Stomach (tissue), 19 donors: ENCODE data around the gene PYHIN1. TPM values are rescaled to one million over a fixed set of nuclear protein-coding genes. Genes with fewer than 3 reads are reported as not detected.
A peak's percentile ranks its signal among the peaks of the same experiment; 100 is the strongest.

ENCODE experiments used
- DNase-seq, 2 donors: peaks; one replicate each; pipeline versions ENCODE4 v3.0.0 to v3.0.0-alpha.2; 2013 to 2019
- H3K27ac ChIP-seq, 5 donors: fragments of 200-600 bp in 4 of 5; sonication (generic) in 4 of 5; one replicate each; pipeline ENCODE4 v1.5.1; 2013 to 2019; ENCODE audit warnings: mild to moderate bottlenecking in 1 of 5, moderate library complexity in 1 of 5
- H3K27me3 ChIP-seq, 3 donors: fragments of 200-600 bp; sonication (generic); one replicate each; pipeline ENCODE4 v1.5.1; 2017 to 2019; ENCODE audit warnings: mixed run types in 1 of 3
- H3K36me3 ChIP-seq, 4 donors: fragments of 200-600 bp; sonication (generic); 1 replicate in 3 of 4; 2 replicates in 1 of 4; pipeline ENCODE4 v1.5.1; 2016 to 2019
- H3K4me1 ChIP-seq, 4 donors: fragments of 200-600 bp; sonication (generic); one replicate each; pipeline ENCODE4 v1.5.1; 2016 to 2019
- H3K4me3 ChIP-seq, 4 donors: fragments of 200-600 bp; sonication (generic) in 3 of 4; one replicate each; pipeline ENCODE4 v1.5.1; 2016 to 2019; ENCODE audit warnings: mild to moderate bottlenecking in 1 of 4
- H3K9me3 ChIP-seq, 4 donors: fragments of 200-600 bp; sonication (generic); one replicate each; pipeline ENCODE4 v1.5.1; 2016 to 2019
- CTCF ChIP-seq, 7 experiments: fragments of 450-650 bp in 4 of 7; fragments of 200-600 bp in 3 of 7; sonication (generic) in 3 of 7; IDR thresholded peaks; one replicate each; pipeline ENCODE4 v1.5.1; 2016 to 2019; ENCODE audit warnings: antibody characterized with exemption in 7 of 7, control low read depth in 2 of 7, mild to moderate bottlenecking in 1 of 7
- EP300 ChIP-seq: sonication (generic); formaldehyde crosslinking; IDR thresholded peaks from one replicate; pipeline ENCODE4 v1.6.1; 2017; ENCODE audit warnings: antibody characterized with exemption
- POLR2A ChIP-seq, 4 donors: fragments of 450-650 bp; IDR thresholded peaks; one replicate each; pipeline ENCODE4 v1.6.1; 2016; ENCODE audit warnings: antibody characterized with exemption in 4 of 4, control low read depth in 2 of 4, mild to moderate bottlenecking in 1 of 4, moderate library complexity in 1 of 4
- POLR2AphosphoS5 ChIP-seq, 3 donors: sonication (generic); formaldehyde crosslinking; IDR thresholded peaks; one replicate each; pipeline ENCODE4 v1.6.1; 2016; ENCODE audit warnings: antibody characterized with exemption in 3 of 3
- WGBS, 5 donors: extraction: QIAGEN DNeasy Blood & Tissue Kit in 3 of 5; methylation state at CpG; one replicate each; pipeline versions ENCODE4 v1.1.5 to v1.1.7; 2013 to 2018; 5-methylcytosine and 5-hydroxymethylcytosine counted together
- intact Hi-C: fragments of 100-400 bp; cut with DNase I; formaldehyde crosslinking; loops from one replicate; pipeline ENCODE4 v1.15.1; 2023; ENCODE audit warnings: low total_unique reads
- long read RNA-seq, 10 donors: transcript quantifications; one replicate each; lab custom pipeline, GENCODE V29; 2026
- polyA plus RNA-seq, 3 donors: library from polyadenylated mRNA; stranded (reverse); fragments of 200-250 nt; gene quantifications; one replicate each; pipeline ENCODE4 v1.2.3, GENCODE V29; 2013
- total RNA-seq, 5 donors: library from RNA; depleted of rRNA; stranded (reverse); fragments of >200 nt; gene quantifications; one replicate each; pipeline versions ENCODE4 v1.1.0 to v1.2.3, GENCODE V29; 2014 to 2016
- donor health status: healthy with polysubstance abuse.
- donor health status: Bipolar disorder and iron deficiency.
- donor health status: healthy.

PYHIN1 gene
- total RNA-seq (10 to 100 TPM in 1 of 5 donors, 1 to 10 TPM in 3, not detected in 1; 2.3 to 79.9 (median 3.4) TPM), polyA plus RNA-seq (under 1 TPM; 0.25 to 0.61 (median 0.25) TPM)
- long read RNA-seq, donor 1, result 0 reads
- long read RNA-seq, donor 2, result 0 reads
- long read RNA-seq, donor 3, result 0 reads
- long read RNA-seq, donor 4, result 0 reads
- long read RNA-seq, donor 5, result 0 reads
- long read RNA-seq, donor 6, result 0 reads
- long read RNA-seq, donor 7, result 0 reads
- long read RNA-seq, donor 8, result 0 reads
- long read RNA-seq, donor 9, result 0 reads
- long read RNA-seq, donor 10, result 0 reads

GRCh38 chr1:158931055-158931737, at the start of gene PYHIN1:
PYHIN1 (plus strand) TSS chr1:158931552; CDS start chr1:158936911, 5,359 bp downstream.
- H3K27ac ChIP-seq, result peak within 1 kb of the TSS in 2 of 5 donors; percentile 3 to 17
- intact Hi-C loops, result no loop called here
- DNase-seq, result peak in 1 of 2 donors; percentile 27
- H3K9me3 ChIP-seq, result peaks cover 0 to 20% (median 9%) of the 10 kb centered on the region in 4 donors
- H3K27me3 ChIP-seq, result no peaks in the 10 kb centered on the region
- peak within 1 kb of the TSS in 2 of 4 donors; percentile 17 to 22 for H3K4me3 ChIP-seq
- H3K36me3 ChIP-seq, result no peaks in the 10 kb centered on the region
- TF ChIP-seq EP300 (no peak), POLR2A (IDR thresholded peaks at IDR 0.05) (no peak), POLR2AphosphoS5 (IDR thresholded peaks at IDR 0.05) (no peak), CTCF (IDR thresholded peaks at IDR 0.05) (no peak)
- H3K4me1 ChIP-seq, result no peaks in the 10 kb centered on the region
- 59 to 69% (median 65%) methylated on average over 3 of the region's 3 CpGs for WGBS, 5 donors

GRCh38 chr1:158893654-158894053, 37.7 kb upstream of the PYHIN1 start:
- no peaks in the 10 kb centered on the region for H3K36me3 ChIP-seq
- TF ChIP-seq EP300 (no peak), POLR2AphosphoS5 (IDR thresholded peaks at IDR 0.05) (no peak), POLR2A (IDR thresholded peaks at IDR 0.05) (no peak), CTCF (IDR thresholded peaks at IDR 0.05) (no peak)
- peaks cover 0 to 4% (median 0%) of the 10 kb centered on the region in 4 donors for H3K9me3 ChIP-seq
- no peaks in the 10 kb centered on the region for H3K4me1 ChIP-seq
- intact Hi-C loops, result no loop called here
- no peaks in the 10 kb centered on the region for H3K27me3 ChIP-seq
- H3K27ac ChIP-seq, result no peak overlapping the region
- no peak overlapping the region for H3K4me3 ChIP-seq
- DNase-seq, result no peak

GRCh38 chr1:158898722-158899121, 32.6 kb upstream of the PYHIN1 start:
- 74 to 91% (median 84%) methylated on average over 2 of the region's 2 CpGs; no CpG with 5 or more reads in 2 of the 5 donors for WGBS, 5 donors
- Histone ChIP-seq H3K4me3 (no peak overlapping the region), H3K9me3 (no peaks in the 10 kb centered on the region), H3K4me1 (no peaks in the 10 kb centered on the region), H3K36me3 (no peaks in the 10 kb centered on the region), H3K27me3 (no peaks in the 10 kb centered on the region), H3K27ac (no peak overlapping the region)
- no peak for DNase-seq
- intact Hi-C loops, result no loop called here
- TF ChIP-seq EP300, result no peak
- no peak for TF ChIP-seq POLR2A (IDR thresholded peaks at IDR 0.05)
- no peak for TF ChIP-seq CTCF (IDR thresholded peaks at IDR 0.05)
- TF ChIP-seq POLR2AphosphoS5 (IDR thresholded peaks at IDR 0.05), result no peak

GRCh38 chr1:158901623-158902022, 29.7 kb upstream of the PYHIN1 start:
- Histone ChIP-seq H3K9me3 (peaks cover 0 to 4% (median 0%) of the 10 kb centered on the region in 4 donors), H3K36me3 (no peaks in the 10 kb centered on the region), H3K27me3 (no peaks in the 10 kb centered on the region), H3K27ac (no peak overlapping the region), H3K4me1 (no peaks in the 10 kb centered on the region), H3K4me3 (no peak overlapping the region)
- intact Hi-C loops, result no loop called here
- TF ChIP-seq CTCF (IDR thresholded peaks at IDR 0.05) (no peak), POLR2A (IDR thresholded peaks at IDR 0.05) (no peak), POLR2AphosphoS5 (IDR thresholded peaks at IDR 0.05) (no peak), EP300 (no peak)
- WGBS, 5 donors, result 76 to 84% (median 77%) methylated on average over 3 of the region's 3 CpGs
- no peak for DNase-seq
